ENCODE data around the gene EXOC6B. TPM values are rescaled to one million over a fixed set of nuclear protein-coding genes. Genes with fewer than 3 reads are reported as not detected.

The EXOC6B gene
- total and polyA plus RNA-seq, 2 of the 8 experiments (the other 6 are each of a cell fraction or from before 2014, with no cell fraction given): 13.5 to 33.0 TPM

- TF ChIP-seq CHD7 (IDR thresholded peaks at IDR 0.05; ENCODE audit: insufficient replicate concordance, low read length) (no peak), TCF12 (IDR thresholded peaks at IDR 0.05; ENCODE audit: low read depth, low read length) (peak; percentile 67; the same call in 1 of the 2 replicates), E2F6 (IDR thresholded peaks at IDR 0.05) (no peak), EGR1 (IDR thresholded peaks at IDR 0.05; ENCODE audit: borderline replicate concordance, low read depth, low read length) (no peak), ATF2 (IDR thresholded peaks at IDR 0.05; ENCODE audit: low read length) (no peak), BRCA1 (IDR thresholded peaks at IDR 0.05; ENCODE audit: low read depth, low read length) (no peak), CHD1 (IDR thresholded peaks at IDR 0.05; ENCODE audit: low read depth, low read length) (no peak), POU5F1 (IDR thresholded peaks at IDR 0.05; ENCODE audit: low read depth, low read length) (no peak), RFX5 (IDR thresholded peaks at IDR 0.05; ENCODE audit: borderline replicate concordance, low read depth, low read length) (no peak), JUN (IDR thresholded peaks at IDR 0.05; ENCODE audit: low read depth, low read length) (no peak)
These were observed 605.7 kb downstream of the EXOC6B start (continued) for GRCh38 chr2:72220170-72220569.
